ENCODE results near the gene SERPINE1. TPM values are rescaled to one million over a fixed set of nuclear protein-coding genes. Genes with fewer than 3 reads are reported as not detected.
A peak's percentile ranks its signal among the peaks of the same experiment; 100 is the strongest.

Gene SERPINE1
- total and polyA plus RNA-seq, 9 donors, result 4.0 to 81.6 (median 19.9) TPM

DNA sequence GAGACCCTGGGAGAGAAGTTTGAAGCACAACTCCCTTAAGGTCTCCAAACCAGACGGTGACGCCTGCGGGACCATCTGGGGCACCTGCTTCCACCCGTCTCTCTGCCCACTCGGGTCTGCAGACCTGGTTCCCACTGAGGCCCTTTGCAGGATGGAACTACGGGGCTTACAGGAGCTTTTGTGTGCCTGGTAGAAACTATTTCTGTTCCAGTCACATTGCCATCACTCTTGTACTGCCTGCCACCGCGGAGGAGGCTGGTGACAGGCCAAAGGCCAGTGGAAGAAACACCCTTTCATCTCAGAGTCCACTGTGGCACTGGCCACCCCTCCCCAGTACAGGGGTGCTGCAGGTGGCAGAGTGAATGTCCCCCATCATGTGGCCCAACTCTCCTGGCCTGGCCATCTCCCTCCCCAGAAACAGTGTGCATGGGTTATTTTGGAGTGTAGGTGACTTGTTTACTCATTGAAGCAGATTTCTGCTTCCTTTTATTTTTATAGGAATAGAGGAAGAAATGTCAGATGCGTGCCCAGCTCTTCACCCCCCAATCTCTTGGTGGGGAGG, 10.8 kb downstream of the SERPINE1 start:
- peak in 1 of 5 donors; percentile 47 for DNase-seq
- H3K27me3 ChIP-seq, result no peaks in the 10 kb centered on the region
- whole genome bisulfite sequencing, 3 donors, result 66 to 78% (median 75%) methylated on average over 9 of the region's 9 CpGs
- TF ChIP-seq EP300 (IDR thresholded peaks at IDR 0.05) (no peak), POLR2A (IDR thresholded peaks at IDR 0.05) (no peak)
- TF ChIP-seq, protein P1, sequence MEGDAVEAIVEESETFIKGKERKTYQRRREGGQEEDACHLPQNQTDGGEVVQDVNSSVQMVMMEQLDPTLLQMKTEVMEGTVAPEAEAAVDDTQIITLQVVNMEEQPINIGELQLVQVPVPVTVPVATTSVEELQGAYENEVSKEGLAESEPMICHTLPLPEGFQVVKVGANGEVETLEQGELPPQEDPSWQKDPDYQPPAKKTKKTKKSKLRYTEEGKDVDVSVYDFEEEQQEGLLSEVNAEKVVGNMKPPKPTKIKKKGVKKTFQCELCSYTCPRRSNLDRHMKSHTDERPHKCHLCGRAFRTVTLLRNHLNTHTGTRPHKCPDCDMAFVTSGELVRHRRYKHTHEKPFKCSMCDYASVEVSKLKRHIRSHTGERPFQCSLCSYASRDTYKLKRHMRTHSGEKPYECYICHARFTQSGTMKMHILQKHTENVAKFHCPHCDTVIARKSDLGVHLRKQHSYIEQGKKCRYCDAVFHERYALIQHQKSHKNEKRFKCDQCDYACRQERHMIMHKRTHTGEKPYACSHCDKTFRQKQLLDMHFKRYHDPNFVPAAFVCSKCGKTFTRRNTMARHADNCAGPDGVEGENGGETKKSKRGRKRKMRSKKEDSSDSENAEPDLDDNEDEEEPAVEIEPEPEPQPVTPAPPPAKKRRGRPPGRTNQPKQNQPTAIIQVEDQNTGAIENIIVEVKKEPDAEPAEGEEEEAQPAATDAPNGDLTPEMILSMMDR (IDR thresholded peaks at IDR 0.05), result no peak
- intact Hi-C loops (cut with DNase I), result loop anchor here in 3 of 4 donors (5.0 to 10.0 kb wide), 4 partner anchors 35 to 243 kb away; partner anchors contain the start of genes TRIM56 (in 2 of the 3) and ACHE (in 1 of the 3)
- H3K27ac ChIP-seq, result peak overlapping the region in 1 of 2 donors; percentile 29
- no peaks in the 10 kb centered on the region for H3K4me1 ChIP-seq (ENCODE audit: insufficient read depth)
- H3K4me3 ChIP-seq, result no peak overlapping the region
- no peaks in the 10 kb centered on the region for H3K36me3 ChIP-seq
- no peaks in the 10 kb centered on the region for H3K9me3 ChIP-seq

DNA sequence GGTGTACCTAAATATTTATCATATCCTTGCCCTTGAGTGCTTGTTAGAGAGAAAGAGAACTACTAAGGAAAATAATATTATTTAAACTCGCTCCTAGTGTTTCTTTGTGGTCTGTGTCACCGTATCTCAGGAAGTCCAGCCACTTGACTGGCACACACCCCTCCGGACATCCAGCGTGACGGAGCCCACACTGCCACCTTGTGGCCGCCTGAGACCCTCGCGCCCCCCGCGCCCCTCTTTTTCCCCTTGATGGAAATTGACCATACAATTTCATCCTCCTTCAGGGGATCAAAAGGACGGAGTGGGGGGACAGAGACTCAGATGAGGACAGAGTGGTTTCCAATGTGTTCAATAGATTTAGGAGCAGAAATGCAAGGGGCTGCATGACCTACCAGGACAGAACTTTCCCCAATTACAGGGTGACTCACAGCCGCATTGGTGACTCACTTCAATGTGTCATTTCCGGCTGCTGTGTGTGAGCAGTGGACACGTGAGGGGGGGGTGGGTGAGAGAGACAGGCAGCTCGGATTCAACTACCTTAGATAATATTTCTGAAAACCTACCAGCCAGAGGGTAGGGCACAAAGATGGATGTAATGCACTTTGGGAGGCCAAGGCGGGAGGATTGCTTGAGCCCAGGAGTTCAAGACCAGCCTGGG, 11.4 kb downstream of the SERPINE1 start:
- peak; percentile 70 to 92 (median 78) for DNase-seq
- Histone ChIP-seq H3K9me3 (no peaks in the 10 kb centered on the region), H3K4me1 (ENCODE audit: insufficient read depth) (peaks cover 1% of the 10 kb centered on the region), H3K4me3 (no peak overlapping the region), H3K27me3 (no peaks in the 10 kb centered on the region), H3K36me3 (no peaks in the 10 kb centered on the region), H3K27ac (peak overlapping the region in 1 of 2 donors; percentile 29)
- intact Hi-C loops (cut with DNase I), result loop anchor here in 3 of 4 donors (5.0 to 10.0 kb wide), 4 partner anchors 36 to 244 kb away; partner anchors contain the start of genes TRIM56 (in 2 of the 3) and ACHE (in 1 of the 3)
- no peak for TF ChIP-seq EP300 (IDR thresholded peaks at IDR 0.05)
- TF ChIP-seq, protein P1 (IDR thresholded peaks at IDR 0.05), result peak; percentile 46 to 90 (median 86)
- WGBS, 3 donors, result 6 to 9% (median 8%) methylated on average over 16 of the region's 16 CpGs

DNA sequence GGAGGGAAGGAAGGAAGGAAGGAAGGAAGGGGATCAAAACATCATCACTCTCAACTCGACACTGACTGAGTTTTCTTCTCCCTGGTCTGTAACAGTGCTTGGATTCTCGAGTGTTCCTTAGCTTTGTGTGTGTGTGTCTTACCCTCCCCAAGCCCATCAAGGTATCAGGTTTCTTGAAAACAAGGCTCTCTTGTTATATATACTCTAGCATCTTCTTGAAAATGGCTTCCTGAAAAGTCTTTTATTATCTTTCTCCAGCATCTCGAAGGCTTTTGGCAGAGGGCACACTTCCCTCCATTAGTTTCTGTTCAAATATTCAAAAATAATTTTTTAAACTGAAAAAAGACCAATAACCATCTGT, 13.4 kb downstream of the SERPINE1 start:
- H3K4me3 ChIP-seq, result no peak overlapping the region
- no peak for DNase-seq
- intact Hi-C loops (cut with DNase I), result loop anchor here in 2 of 4 donors (10.0 kb wide), 1 partner anchor 144 kb away; no protein-coding TSS in a partner anchor
- 13 to 38% (median 26%) methylated on average over 3 of the region's 3 CpGs for WGBS, 3 donors
- H3K36me3 ChIP-seq, result no peaks in the 10 kb centered on the region
- TF ChIP-seq POLR2A (IDR thresholded peaks at IDR 0.05) (no peak), EP300 (IDR thresholded peaks at IDR 0.05) (no peak)
- TF ChIP-seq, protein P1 (IDR thresholded peaks at IDR 0.05), result no peak
- peaks cover 1% of the 10 kb centered on the region for H3K4me1 ChIP-seq (ENCODE audit: insufficient read depth)
- H3K9me3 ChIP-seq, result no peaks in the 10 kb centered on the region
- no peak overlapping the region for H3K27ac ChIP-seq
- no peaks in the 10 kb centered on the region for H3K27me3 ChIP-seq

- 86 to 95% (median 92%) methylated on average over 4 of the region's 4 CpGs for WGBS, 3 donors
- DNase-seq, result no peak
- intact Hi-C loops (cut with DNase I), result loop anchor here in 2 of 4 donors (10.0 kb wide), 1 partner anchor 144 kb away; no protein-coding TSS in a partner anchor
- Histone ChIP-seq H3K36me3 (no peaks in the 10 kb centered on the region), H3K9me3 (no peaks in the 10 kb centered on the region), H3K27ac (no peak overlapping the region), H3K27me3 (no peaks in the 10 kb centered on the region), H3K4me3 (no peak overlapping the region), H3K4me1 (ENCODE audit: insufficient read depth) (peaks cover 1% of the 10 kb centered on the region)
- TF ChIP-seq EP300 (IDR thresholded peaks at IDR 0.05) (no peak), POLR2A (IDR thresholded peaks at IDR 0.05) (no peak)
- TF ChIP-seq, protein P1 (IDR thresholded peaks at IDR 0.05), result no peak
Measured at GRCh38 chr7:101140746-101141382, 14.0 kb downstream of the SERPINE1 start.
